AG20443 (cell line): ENCODE measurements around the gene FBXO3.
A peak's percentile ranks its signal among the peaks of the same experiment; 100 is the strongest.
"Not testable (repeated sequence)": the region's sequence is repeated elsewhere in the genome, so short reads cannot be mapped to it uniquely, and the experiment has no call there.

Experiments used
- DNase-seq: peaks from one replicate; pipeline ENCODE4 v3.0.0; 2012; ENCODE audit warnings: low spot score, mixed read lengths

The FBXO3 gene

DNA sequence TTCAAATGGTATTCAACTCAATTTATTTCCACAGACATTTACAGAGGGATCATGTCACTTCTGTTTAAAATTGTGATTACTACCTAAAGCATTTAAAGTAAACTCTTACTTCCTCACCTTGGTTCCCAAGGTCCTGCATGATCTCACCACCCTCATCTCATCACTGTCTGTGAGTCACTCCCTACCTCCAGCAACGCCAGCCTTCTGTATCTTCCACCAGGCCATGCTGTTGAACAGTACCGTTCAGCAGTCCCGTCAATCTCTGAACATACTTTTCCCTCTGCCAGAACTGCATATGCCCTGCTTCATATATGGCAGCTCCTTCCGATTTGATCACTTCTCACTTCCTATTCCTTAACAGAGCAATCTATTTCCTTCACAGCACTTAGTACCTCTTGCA is 2.0 kb downstream of the FBXO3 start:
- DNase-seq = no peak

GRCh38 chr11:33770236-33770635 is 4.1 kb downstream of the FBXO3 start:
- DNase-seq = no peak

DNA sequence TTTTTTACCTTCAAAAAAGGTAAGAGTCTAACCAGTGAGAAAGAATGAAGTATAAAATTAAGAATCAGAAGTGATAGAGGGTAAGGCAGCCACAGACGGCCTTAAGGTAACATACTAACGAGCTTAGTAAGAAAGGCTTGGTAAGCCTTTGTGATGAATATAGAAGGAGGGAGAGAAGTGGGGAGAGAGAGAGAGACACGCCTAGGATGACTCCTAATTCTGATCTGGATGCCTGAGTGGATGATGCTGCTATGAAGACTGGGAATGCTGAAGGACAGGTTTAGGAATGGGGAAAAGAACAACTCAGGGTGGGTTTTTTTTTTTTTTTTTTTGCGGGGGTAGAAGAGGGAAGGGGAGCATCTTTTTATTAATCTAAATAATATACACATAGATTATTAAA is 4.8 kb downstream of the FBXO3 start:
- no peak for DNase-seq

DNA sequence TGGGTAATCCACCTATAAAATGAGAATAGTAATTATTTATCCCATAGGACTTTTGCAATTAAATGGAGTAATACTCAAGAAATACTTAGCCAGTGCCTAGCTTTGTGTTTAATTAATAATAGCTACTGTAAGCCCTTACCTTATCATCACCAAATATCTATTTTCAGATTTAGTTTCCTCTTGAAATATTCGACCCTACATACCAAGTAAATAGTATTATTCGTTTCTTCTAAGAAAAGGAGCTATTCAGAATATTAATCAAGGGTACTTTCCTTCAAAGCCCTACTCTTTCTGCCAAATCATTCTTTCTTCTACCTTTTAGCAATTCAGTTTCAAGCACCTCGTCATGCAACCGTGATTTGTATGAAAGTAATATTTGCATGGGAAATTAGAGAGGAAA is 6.7 kb downstream of the FBXO3 start:
- no peak for DNase-seq

DNA sequence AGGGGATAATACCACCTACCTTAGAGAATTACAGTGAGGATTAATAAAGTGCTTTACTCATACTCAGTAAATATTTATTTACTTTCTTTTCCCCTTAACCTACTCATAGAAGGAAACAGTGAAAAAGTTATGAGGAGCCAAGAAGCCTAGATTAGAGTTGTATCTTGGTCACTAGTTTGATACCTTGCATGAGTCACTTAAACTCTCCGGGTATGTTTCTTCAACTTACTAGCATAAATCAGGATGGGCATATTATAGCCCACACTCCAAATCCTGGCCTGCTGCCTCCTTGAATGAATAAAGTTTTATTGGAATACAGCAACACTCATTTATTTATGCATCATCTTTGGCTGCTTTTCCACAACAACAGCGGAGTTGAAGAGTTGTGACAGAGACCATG is 8.2 kb downstream of the FBXO3 start:
- no peak for DNase-seq

DNA sequence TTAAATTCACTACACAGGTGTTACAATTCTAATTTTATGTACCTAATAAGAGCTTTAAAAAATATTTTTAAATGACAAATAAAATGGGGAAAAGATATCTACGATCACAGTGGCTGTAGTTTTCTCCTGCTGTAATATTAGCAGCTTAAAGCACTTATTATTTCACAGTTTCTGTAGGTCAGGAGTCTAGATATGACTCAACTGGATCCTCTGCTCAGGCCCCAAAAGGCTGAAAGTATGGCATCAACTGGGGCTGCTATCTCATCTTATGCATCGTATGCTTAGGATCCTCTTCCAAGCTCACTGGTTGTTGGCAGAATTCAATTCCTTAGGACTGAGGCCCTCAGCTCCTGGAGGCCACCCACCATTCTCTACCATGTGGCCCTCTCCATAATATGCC is 12.8 kb downstream of the FBXO3 start:
- no peak for DNase-seq

DNA sequence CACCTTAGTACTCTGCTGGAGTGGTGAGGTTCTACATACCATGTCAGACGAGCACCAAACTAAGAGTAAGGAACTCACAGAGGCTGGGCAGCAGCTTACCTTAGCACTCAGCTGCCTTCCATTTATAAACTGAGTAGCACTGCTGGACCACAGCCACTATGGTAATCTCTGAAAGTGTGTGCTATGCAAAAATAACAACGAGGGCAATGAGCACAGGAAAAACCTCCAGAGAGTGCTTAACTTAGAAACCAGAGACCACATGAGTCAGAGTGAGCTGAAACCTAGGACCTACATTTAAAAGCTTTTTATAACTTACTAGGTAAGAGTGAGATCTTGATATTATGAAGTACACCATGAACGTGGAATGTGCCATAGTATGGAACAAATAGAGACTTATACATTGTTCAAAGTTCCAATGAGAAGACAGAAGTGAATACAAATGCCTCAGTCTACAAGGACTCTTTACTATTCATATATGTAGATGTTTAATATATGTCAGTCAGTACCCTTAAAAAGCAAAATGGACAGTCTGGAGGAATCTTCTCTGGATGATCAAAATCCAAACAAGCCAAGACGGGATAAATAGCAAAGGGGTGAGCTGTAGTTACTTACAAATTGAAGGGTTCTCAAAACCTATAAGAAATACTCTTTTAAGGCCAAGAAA is 20.9 kb downstream of the FBXO3 start:
- no peak for DNase-seq

DNA sequence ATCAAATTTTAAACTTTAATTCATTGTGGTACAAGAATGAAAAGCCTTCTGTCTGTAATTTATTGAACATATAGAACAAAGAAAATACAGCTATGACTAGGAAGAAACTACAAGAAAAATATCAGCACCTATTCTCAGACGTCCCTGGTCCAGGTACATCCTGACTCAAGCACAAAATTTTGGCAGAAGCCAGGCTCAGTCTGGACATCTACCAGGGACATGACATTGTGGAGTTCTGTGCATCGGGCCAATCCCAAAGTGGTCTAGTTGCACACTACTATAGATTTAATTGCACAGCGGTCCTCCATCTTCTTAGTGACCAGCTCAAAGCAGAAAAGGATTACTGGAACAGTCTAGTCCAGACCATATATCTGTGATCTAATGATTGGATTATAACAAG is 22.4 kb downstream of the FBXO3 start:
- no peak for DNase-seq

GRCh38 chr11:33747979-33748378 is 26.3 kb downstream of the FBXO3 start:
- peak; percentile 26 for DNase-seq

DNA sequence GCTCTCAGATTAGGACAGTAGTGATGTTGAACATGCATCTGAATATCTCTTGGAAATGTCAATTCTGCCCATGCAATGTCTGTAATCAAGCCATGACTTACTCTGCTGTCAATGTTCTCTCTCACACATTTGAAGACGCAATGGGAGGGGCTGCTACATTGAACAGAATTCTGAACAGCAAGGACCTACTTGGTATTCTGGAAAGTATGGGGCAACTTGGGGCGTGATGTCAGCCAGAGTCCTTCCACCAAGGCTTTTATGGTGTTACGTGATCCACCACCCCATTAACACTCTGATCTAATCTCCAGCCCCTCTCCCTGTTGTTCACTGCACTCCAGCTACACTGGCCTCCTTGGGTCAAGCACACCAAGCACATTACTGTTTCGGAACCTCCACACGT is 31.0 kb downstream of the FBXO3 start:
- no peak for DNase-seq

DNA sequence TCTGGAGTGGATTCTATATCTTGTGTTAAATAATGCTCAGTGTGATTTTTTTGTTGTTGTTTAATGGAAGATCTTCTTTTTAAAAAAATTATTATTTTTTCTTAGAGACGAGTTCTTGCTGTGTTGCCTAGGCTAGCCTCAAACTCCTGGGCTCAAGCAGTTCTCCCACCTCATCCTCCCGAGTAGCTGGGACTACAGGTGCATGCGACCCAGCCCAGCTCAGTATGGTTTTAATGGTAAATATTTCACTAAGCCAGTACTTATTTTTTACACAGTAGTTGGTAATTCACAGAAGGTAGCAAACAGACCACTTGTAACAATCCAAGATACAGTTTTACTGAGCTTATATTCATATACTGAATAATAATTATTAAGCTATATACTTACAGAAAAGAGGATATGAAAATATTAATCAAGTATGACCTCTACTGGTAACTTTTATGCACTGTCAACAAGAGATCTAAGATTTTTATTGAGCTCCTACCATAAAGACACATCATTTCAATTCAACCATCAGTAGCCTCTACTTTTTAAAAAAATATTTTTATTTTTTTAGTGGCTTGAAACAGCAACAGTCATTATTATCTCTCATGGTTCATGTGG is 32.0 kb downstream of the FBXO3 start:
- peak; percentile 32 for DNase-seq

- DNase-seq = no peak
Observed at GRCh38 chr11:33741806-33742205, 32.5 kb downstream of the FBXO3 start.

GRCh38 chr11:33737362-33737821 is 36.9 kb downstream of the FBXO3 start:
- DNase-seq = no peak

DNA sequence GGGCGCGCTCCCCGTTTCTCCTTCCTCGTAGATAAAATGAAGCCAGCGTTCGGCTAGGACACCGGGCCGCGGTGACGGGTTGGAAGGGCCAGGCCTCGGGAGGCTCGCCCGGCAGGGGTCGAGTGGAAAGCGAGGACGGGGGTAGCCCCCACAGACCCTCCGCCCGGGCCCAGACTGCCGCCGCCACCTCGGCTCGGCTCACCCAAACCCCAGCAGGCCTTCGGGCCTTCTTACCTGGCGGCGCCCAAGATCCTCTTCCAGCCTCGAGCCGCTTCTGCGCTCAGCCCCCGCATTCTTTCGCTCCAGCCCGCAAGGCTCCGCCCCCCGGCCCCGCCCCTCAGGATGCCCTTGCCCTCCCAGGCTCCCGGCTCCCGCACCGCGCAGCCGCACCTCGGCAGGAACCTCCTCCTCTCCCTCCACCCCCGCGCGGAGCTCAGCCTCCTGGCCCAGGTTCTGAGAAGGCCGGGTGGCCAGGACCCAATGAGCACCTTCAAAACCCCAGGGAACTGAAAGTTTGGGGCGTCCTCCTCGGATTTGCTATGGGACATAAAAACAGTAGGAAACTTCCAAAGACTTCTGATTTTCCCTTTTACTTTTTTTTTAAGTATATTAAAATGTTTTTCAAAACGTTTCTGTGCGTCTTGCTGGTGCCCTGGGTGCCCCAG is 38.0 kb downstream of the FBXO3 start, which contains the start of gene CD59:
Gene CD59, minus strand, starts transcription at position 276 of the 665 bp plus-strand sequence. CDS start 13,978 bp downstream, outside the sequence.
- peak; percentile 99 for DNase-seq

GRCh38 chr11:33735271-33736147 is 38.8 kb downstream of the FBXO3 start:
- DNase-seq = peak; percentile 20

DNA sequence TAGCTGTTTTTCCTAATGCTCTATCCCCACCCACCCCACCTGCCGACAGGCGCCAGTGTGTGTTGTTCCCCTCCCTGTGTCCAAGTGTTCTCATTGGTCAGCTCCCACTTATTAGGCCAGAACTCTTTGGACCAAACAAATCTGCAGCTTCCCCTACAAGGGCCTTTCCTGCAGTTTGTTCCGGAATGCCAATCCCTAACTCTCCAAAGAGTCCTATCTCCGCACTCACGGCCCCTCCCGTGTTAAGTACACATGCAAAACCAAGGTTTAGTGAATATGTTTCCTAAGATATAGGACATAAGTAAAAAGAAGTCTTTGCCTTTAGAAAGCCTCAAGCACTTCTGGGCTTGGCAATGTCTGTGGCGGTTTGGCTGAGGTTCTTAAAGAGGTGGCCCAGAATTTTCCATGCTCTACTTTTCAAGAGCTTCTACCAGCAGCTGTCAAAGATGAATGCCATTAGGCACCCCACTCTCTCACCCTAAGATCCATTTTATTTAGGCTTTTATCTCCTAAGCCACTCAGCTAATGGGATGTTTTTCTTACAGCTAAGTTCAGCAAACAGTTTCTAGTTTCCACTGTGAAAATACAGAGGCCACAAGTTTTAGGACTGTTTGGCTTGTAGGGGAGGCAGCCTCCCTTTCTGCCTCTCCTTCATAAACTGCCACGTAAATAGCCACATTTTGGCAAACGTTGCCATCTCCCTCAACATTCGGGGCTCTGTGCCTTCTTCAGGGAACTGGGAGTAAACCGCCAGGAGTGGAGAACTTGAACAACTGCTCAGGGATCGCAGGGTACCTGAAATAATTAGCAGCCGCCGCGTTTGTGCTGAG is 39.7 kb downstream of the FBXO3 start:
- peak; percentile 29 for DNase-seq

DNA sequence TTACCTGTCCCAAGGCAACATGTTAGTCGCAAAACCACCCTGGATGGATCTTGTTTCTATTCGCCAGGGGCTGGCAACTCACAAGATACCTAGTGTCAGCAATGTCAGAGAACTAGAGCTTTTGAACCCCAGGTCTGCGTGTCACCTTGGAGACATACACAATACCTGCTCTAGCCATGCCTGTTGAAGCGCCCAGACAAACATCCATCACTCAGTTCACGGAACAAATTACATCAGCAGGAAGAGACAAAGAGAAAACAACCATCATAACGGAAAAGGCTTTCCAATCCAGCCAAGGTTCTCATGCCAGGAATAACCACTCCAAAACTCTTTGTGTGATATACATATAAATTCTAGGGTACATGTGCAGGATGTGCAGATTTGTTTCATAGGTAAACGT is 40.3 kb downstream of the FBXO3 start:
- DNase-seq = no peak

DNA sequence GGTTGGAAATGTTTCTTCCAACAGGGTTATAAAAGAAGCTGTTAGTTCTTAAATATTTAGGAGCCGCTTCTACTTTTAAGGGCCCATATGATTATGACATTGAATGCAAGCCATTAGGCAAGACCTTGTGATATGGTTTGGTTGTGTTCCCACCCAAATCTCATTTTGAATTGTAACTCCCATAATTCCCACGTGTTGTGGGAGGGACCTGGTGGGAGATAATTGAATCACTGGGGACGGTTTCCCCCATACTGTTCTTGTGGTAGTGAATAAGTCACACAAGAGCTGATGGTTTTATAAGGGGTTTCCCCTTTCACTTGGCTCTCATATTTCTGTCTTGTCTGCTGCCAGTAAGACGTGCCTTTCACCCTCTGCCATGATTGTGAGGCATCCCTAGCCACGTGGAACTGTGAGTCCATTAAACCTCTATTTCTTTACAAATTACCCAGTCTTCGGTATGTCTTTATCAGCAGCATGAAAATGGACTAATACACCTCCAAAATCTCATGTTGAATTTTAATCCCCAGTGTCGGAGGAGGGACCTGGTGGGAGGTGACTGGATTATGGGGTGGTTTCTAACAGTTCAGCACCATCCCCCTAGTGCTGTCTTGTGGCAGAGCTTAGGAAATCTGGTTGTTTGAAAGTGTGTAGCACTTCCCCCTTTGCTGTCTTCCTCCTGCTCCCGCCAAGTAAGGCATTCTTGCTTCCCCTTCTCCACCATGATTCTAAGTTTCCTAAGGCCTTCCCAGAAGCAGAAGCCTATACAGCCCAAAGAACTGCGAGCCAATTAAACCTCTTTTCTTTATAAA is 42.4 kb downstream of the FBXO3 start:
- no peak for DNase-seq

DNA sequence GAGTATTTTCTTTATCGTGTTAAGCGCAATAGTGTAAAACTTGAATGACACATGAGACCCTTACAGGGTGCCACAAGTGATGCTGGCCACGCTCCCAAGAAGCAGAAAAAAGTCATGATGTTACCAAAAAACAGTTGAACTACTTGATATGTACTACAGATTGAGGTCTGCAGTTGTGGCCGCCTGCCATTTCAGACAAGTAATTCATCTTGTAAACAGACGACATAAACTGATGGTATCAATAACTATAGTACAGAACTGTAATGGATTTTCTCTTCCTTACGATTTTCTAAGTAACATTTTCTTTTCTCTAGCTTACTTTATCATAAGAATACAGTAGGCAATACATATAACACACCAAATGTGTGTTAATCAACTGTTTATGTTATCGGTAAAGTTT is 43.6 kb downstream of the FBXO3 start:
- DNase-seq = no peak

GRCh38 chr11:33729072-33729664 is 45.2 kb downstream of the FBXO3 start:
- not testable (repeated sequence) for DNase-seq
